Kidney (tissue), 14 donors: ENCODE results near the gene ACER3. TPM values are rescaled to one million over a fixed set of nuclear protein-coding genes. Genes with fewer than 3 reads are reported as not detected.
"Not testable (repeated sequence)": the region's sequence is repeated elsewhere in the genome, so short reads cannot be mapped to it uniquely, and the experiment has no call there.

Experiments used
- DNase-seq, 5 donors: peaks; one replicate each; pipeline ENCODE4 v3.0.0-alpha.2; 2013 to 2020
- FAIRE-seq: peaks from 2 replicates; lab custom pipeline; 2012; peaks lifted over from hg19 to GRCh38; lab: Jason Lieb, UNC
- H3K27ac ChIP-seq, 2 donors: one replicate each; pipeline ENCODE4 v1.7.0; 2013; ENCODE audit warnings: low read depth in 2 of 2, low read length in 2 of 2, inconsistent platforms in 1 of 2
- H3K27me3 ChIP-seq: one replicate; pipeline ENCODE4 v1.7.1; 2013; ENCODE audit warnings: low read length, inconsistent platforms; ENCODE audit not compliant: control insufficient read depth, insufficient read depth
- H3K36me3 ChIP-seq, 3 donors: one replicate each; pipeline versions ENCODE4 v1.7.0 to v1.7.1; 2013; ENCODE audit warnings: low read length in 3 of 3, control low read depth in 1 of 3, inconsistent platforms in 1 of 3; ENCODE audit not compliant: insufficient read depth in 3 of 3, control insufficient read depth in 2 of 3
- H3K4me1 ChIP-seq, 3 donors: one replicate each; pipeline versions ENCODE4 v1.7.0 to v1.7.1; 2013; ENCODE audit warnings: low read length in 3 of 3, inconsistent platforms in 1 of 3, low read depth in 1 of 3; ENCODE audit not compliant: control insufficient read depth in 2 of 3, insufficient read depth in 2 of 3
- H3K4me3 ChIP-seq, 3 donors: one replicate each; pipeline versions ENCODE4 v1.7.0 to v1.8.1; 2013; ENCODE audit warnings: low read length in 3 of 3, control low read depth in 1 of 3, inconsistent platforms in 1 of 3
- H3K9ac ChIP-seq, 3 donors: one replicate each; pipeline versions ENCODE4 v1.7.0 to v1.7.1; 2013; ENCODE audit warnings: low read length in 3 of 3, control low read depth in 1 of 3, inconsistent platforms in 1 of 3
- H3K9me3 ChIP-seq, 3 donors: one replicate each; pipeline versions ENCODE4 v1.7.0 to v1.7.1; 2013; ENCODE audit warnings: low read length in 3 of 3, control low read depth in 1 of 3, inconsistent platforms in 1 of 3; ENCODE audit not compliant: control insufficient read depth in 2 of 3, insufficient read depth in 1 of 3
- CTCF ChIP-seq: IDR thresholded peaks from 3 replicates; pipeline ENCODE4 v1.5.1; 2012; ENCODE audit warnings: mild to moderate bottlenecking, moderate library complexity, borderline replicate concordance; ENCODE audit not compliant: insufficient read depth; ENCODE audit errors: extremely low read depth
- intact Hi-C: fragments of 100-400 bp; cut with DNase I; formaldehyde crosslinking; loops from one replicate; pipeline ENCODE4 v1.11.1; 2022
- polyA plus RNA-seq: library from polyadenylated mRNA; stranded (reverse); fragments of 350-450 nt; fragmentation: Illumina TruSeq; extraction: RNeasy Lipid Tissue Mini Kit (QIAGEN cat#74804); gene quantifications from one replicate; pipeline ENCODE4 v1.2.3, GENCODE V29; 2014; ENCODE audit warnings: low read depth, low replicate concordance; ENCODE audit not compliant: insufficient read depth
- total RNA-seq: library from RNA; stranded (reverse); fragmentation: NEBNext Ultra II Directional; extraction: Animal tissue kit (Norgen Biotek cat#: 25700); gene quantifications from one replicate; pipeline ENCODE4 v1.2.1, GENCODE V29; 2021
- donor health status: control.
- donor health status: control.
- donor health status: control.
- donor health status: control.
- donor health status: control.
- donor health status: DM: yes; HTN: yes; CAD: no.
- donor health status: Normal renal cell carcinoma (clear cell type).

Gene ACER3
- total and polyA plus RNA-seq, 2 donors from 2014 or later = 5.9 to 35.3 TPM

DNA sequence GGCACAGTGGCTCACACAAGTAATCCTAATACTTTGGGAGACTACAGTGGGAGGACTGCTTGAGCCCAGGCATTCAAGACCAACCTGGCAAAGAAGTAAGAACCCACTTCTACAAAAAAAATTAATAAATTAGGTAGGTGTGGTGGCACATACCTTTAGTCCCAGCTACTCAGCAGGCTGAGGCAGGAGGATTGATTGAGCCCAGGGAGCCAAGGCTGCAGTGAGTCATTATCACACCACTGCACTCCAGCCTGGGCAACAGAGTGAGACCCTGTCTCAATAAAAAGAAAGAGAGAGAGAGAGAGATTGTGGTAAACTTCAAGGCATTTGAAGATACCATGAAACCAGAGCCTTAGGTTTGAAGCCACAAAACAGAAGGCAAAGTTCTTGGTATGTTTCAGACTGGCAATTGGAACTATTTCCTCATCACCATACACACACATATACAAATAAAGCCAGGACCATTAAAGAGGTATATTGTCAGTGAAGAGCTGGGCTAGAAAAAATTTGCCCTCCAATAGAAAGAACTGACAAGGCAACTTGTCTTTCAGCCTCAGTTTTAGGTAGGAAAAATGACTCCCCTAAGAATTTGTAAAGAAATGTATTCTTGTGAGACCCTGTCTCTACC is 148.9 kb downstream of the ACER3 start:
- DNase-seq = no peak
- FAIRE-seq = no peak
- no peaks in the 10 kb centered on the region for H3K4me1 ChIP-seq

GRCh38 chr11:77014669-77015068 is 154.0 kb downstream of the ACER3 start:
- Histone ChIP-seq H3K36me3 (peaks cover 0 to 2% (median 0%) of the 10 kb centered on the region in 3 donors), H3K4me1 (no peaks in the 10 kb centered on the region), H3K9ac (no peak overlapping the region), H3K4me3 (no peak overlapping the region), H3K27ac (no peak overlapping the region), H3K9me3 (no peaks in the 10 kb centered on the region), H3K27me3 (no peaks in the 10 kb centered on the region)
- DNase-seq (no peak), FAIRE-seq (no peak)
- no peak for TF ChIP-seq CTCF
- intact Hi-C loops = no loop called here

More for the DNA sequence above, 148.9 kb downstream of the ACER3 start:
- Histone ChIP-seq H3K27ac (no peak overlapping the region), H3K27me3 (no peaks in the 10 kb centered on the region), H3K36me3 (peaks cover 0 to 2% (median 0%) of the 10 kb centered on the region in 3 donors), H3K9me3 (no peaks in the 10 kb centered on the region), H3K4me3 (no peak overlapping the region), H3K9ac (no peak overlapping the region)
- intact Hi-C loops = no loop called here
- TF ChIP-seq CTCF = no peak

DNA sequence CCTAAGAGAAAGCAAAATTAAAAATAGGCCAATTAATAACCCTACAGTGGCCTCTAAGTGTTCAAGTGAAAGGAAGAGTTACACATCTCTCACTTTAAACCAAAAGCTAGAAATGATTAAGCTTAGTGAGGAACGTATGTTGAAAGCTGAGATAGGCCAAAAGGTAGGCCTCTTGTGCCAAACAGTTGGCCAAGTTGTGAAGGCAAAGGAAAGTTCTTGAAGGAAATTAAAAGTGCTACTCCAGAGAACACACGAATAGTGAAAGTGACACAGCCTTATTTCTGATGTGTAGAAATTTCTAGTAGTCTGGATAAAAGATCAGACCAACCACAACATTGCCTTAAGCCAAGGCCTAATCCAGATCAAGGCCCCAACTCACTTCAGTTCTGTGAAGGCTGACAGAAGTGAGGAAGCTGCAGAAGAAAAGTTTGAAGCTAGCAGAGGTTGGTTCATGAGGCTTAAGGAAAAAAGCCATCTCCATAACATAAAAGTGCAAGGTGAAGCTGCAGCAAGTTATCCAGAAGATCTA is 157.7 kb downstream of the ACER3 start:
- H3K9me3 ChIP-seq, H3K4me1 ChIP-seq, H3K9ac ChIP-seq, H3K27ac ChIP-seq, H3K4me3 ChIP-seq, intact Hi-C loops, H3K27me3 ChIP-seq, H3K36me3 ChIP-seq, FAIRE-seq, DNase-seq: not testable (repeated sequence)

- no peak for TF ChIP-seq CTCF
- FAIRE-seq = no peak
- H3K27ac ChIP-seq = no peak overlapping the region
- H3K27me3 ChIP-seq = no peaks in the 10 kb centered on the region
- intact Hi-C loops = no loop called here
- no peaks in the 10 kb centered on the region for H3K4me1 ChIP-seq
- DNase-seq = no peak
- no peaks in the 10 kb centered on the region for H3K9me3 ChIP-seq
- no peak overlapping the region for H3K4me3 ChIP-seq
- H3K36me3 ChIP-seq = no peaks in the 10 kb centered on the region
- no peak overlapping the region for H3K9ac ChIP-seq
Observed at GRCh38 chr11:77019976-77020595, 159.4 kb downstream of the ACER3 start.
